Cardiac muscle cell (in vitro differentiated cells and primary cell): ENCODE results near the gene TMEM108. TPM values are rescaled to one million over a fixed set of nuclear protein-coding genes. Genes with fewer than 3 reads are reported as not detected.

Experiments
- DNase-seq, 2 donors: peaks; one replicate each; pipeline versions ENCODE4 v3.0.0 to v3.0.0-alpha.2; 2010 to 2017; ENCODE audit warnings: low read depth in 1 of 2, low spot score in 1 of 2
- H3K27ac ChIP-seq: fragments of 200-600 bp; sonication (generic); 2 replicates; pipeline ENCODE4 v1.5.1; 2016
- H3K27me3 ChIP-seq: fragments of 200-600 bp; sonication (generic); 2 replicates; pipeline ENCODE4 v1.6.0; 2016; ENCODE audit warnings: control low read depth
- H3K36me3 ChIP-seq: fragments of 200-600 bp; sonication (generic); 2 replicates; pipeline ENCODE4 v1.5.1; 2016; ENCODE audit warnings: control low read depth
- H3K4me1 ChIP-seq: fragments of 200-600 bp; sonication (generic); 2 replicates; pipeline ENCODE4 v1.8.1; 2017; ENCODE audit warnings: low read depth, mild to moderate bottlenecking, mixed run types
- H3K4me3 ChIP-seq: fragments of 200-600 bp; sonication (generic); 2 replicates; pipeline ENCODE4 v1.5.1; 2016; ENCODE audit warnings: mild to moderate bottlenecking
- H3K9me3 ChIP-seq: fragments of 200-600 bp; sonication (generic); 2 replicates; pipeline ENCODE4 v1.5.1; 2017; ENCODE audit warnings: low read depth, mild to moderate bottlenecking, control low read depth
- polyA plus RNA-seq: library from polyadenylated mRNA; unstranded; fragments of >200 nt; fragmentation: Nextera tagmentation; extraction: Ambion mirVana; gene quantifications from 2 replicates; pipeline ENCODE4 v1.2.1, GENCODE V29; 2016
- total RNA-seq: library from RNA; depleted of rRNA; stranded (reverse); fragments of >200 nt; gene quantifications from 2 replicates; pipeline ENCODE4 v1.2.3, GENCODE V29; 2016
- TF ChIP-seq, protein P1 (sequence below): IDR thresholded peaks from 2 replicates; pipeline ENCODE4 v1.5.1; 2012; ENCODE audit warnings: low read depth, mild to moderate bottlenecking, low read length

Gene TMEM108
- total and polyA plus RNA-seq, 2 experiments from 2014 or later = 1.0 to 1.6 TPM

DNA sequence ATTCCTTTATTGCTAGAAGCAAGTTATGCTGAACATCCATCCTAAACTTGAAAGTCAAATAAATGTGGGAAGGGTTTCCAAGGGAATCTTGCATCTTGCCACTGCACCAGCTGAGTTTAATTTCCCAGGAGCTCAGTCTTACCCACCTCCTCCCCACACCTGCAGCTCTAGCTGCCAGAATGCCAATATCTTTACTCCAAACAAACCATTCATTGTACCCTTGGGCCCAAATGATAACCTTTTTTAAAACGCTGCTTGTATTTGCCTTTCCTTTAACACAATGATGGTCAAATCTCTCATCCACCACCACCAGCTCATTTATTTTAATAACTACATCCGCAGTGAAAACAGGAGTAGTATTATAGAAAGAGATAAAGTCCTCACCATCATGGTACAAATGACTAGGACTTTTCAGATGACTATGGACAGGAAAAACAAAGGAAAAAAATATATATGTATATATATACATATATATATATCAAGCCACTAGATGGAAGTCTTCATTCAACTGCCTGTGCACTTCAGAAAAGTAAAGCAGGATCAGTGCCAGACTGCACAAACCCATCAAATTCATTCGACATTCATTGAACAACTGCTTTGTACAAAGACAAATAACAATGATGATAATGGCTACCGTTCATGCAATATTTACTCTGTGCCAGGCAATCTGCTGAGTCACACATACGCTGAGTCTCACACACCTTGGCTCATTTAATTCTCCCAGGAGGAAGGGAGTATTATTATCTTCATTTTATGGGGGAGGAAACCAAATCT is 405.6 kb downstream of the TMEM108 start:
- Histone ChIP-seq H3K27ac (no peak overlapping the region), H3K4me1 (no peaks in the 10 kb centered on the region), H3K4me3 (no peak overlapping the region), H3K9me3 (no peaks in the 10 kb centered on the region), H3K27me3 (no peaks in the 10 kb centered on the region), H3K36me3 (no peaks in the 10 kb centered on the region)
- DNase-seq = peak in 1 of 2 donors; percentile 61
- TF ChIP-seq, protein P1, sequence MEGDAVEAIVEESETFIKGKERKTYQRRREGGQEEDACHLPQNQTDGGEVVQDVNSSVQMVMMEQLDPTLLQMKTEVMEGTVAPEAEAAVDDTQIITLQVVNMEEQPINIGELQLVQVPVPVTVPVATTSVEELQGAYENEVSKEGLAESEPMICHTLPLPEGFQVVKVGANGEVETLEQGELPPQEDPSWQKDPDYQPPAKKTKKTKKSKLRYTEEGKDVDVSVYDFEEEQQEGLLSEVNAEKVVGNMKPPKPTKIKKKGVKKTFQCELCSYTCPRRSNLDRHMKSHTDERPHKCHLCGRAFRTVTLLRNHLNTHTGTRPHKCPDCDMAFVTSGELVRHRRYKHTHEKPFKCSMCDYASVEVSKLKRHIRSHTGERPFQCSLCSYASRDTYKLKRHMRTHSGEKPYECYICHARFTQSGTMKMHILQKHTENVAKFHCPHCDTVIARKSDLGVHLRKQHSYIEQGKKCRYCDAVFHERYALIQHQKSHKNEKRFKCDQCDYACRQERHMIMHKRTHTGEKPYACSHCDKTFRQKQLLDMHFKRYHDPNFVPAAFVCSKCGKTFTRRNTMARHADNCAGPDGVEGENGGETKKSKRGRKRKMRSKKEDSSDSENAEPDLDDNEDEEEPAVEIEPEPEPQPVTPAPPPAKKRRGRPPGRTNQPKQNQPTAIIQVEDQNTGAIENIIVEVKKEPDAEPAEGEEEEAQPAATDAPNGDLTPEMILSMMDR = no peak

DNA sequence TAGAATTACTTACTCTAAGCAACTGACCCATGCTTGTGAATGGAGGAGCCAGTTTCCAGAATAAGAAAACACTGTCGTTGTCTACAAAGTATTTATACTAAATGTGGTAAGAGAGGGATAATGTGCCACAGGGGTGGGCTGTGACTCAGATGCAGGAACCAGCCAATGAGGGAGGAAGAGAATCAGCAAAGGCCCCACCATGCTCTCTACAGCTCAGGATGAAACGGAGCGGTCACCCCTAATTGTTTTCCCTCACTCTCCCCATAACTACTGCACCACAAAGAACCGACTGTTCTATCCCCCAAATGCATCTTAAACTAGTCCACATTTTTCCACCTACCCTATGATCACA is 406.2 kb downstream of the TMEM108 start:
- Histone ChIP-seq H3K27ac (no peak overlapping the region), H3K4me3 (no peak overlapping the region), H3K36me3 (no peaks in the 10 kb centered on the region), H3K9me3 (no peaks in the 10 kb centered on the region), H3K27me3 (no peaks in the 10 kb centered on the region), H3K4me1 (no peaks in the 10 kb centered on the region)
- TF ChIP-seq, protein P1 = no peak
- no peak for DNase-seq

DNA sequence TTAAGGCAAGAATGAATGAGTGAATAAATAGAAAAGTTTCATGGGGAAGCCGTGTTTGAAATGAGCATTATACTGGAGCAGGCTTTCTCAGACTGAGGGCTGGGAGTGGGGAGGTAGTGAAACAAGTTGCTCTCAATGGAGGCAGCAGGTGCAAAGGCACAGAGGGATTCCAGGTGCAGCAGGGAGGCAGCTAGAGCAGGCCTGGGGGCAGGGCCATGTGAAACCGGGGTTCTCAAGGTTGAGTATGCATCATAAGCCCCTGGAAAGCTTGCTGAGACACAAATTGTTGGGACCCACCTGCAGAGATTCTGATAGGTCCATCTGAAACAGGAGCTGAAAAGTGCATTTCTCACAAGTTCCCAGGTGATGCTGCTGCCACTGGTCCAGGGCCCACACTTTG is 406.9 kb downstream of the TMEM108 start:
- H3K27me3 ChIP-seq = no peaks in the 10 kb centered on the region
- H3K4me1 ChIP-seq = no peaks in the 10 kb centered on the region
- TF ChIP-seq, protein P1 = no peak
- H3K36me3 ChIP-seq = no peaks in the 10 kb centered on the region
- no peak overlapping the region for H3K27ac ChIP-seq
- no peak overlapping the region for H3K4me3 ChIP-seq
- no peaks in the 10 kb centered on the region for H3K9me3 ChIP-seq
- no peak for DNase-seq
